Erythroblast (primary cell): ENCODE results near the gene KLHDC8A.
"Not testable (repeated sequence)": the region's sequence is repeated elsewhere in the genome, so short reads cannot be mapped to it uniquely, and the experiment has no call there.

Experiments
- DNase-seq, 2 experiments: peaks; one replicate each; lab custom pipeline; 2025; lab: John Stamatoyannopoulos, UW
- GATA1 ChIP-seq: IDR thresholded peaks from 2 replicates; pipeline ENCODE4 v1.6.1; 2011; ENCODE audit warnings: low read depth, mild to moderate bottlenecking, control low read depth, low read length, moderate library complexity
- POLR2A ChIP-seq: IDR thresholded peaks from 2 replicates; pipeline ENCODE4 v1.6.1; 2011; ENCODE audit warnings: mild to moderate bottlenecking, low read length

The KLHDC8A gene

DNA sequence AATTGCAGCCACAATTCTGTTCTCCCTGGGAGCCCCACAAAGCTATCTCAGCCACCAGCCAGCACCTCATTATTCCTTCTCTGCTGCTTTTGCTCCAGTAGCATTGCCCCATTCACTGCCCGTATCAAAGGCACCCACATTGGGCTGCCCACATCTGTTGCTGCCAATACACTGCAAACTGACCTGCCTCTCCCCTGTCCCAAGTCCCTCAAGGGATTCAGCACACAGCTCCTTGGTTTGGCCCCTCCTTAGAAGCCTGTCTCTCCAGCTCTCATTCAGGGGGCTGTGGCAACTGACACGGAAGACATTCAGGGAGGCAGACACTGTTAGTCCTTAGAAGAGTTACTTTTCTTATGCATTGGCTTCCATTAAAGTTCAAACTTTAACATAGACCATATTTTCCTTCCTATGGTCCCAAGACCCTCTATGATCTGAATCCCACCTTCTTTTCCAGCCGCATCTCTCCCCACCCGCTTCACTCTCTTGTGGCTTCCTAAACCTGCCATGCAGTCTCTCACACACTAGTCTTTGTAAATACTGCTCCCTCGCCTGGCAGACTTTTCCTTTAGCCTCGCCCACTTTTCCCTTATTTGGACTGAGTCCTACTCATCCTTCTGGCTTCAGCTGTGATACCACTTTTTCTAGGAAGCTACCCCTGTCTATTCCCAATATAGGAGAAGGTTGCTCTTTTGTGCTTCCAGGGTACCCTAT, 19.3 kb upstream of the KLHDC8A start:
- no peak for DNase-seq
- TF ChIP-seq GATA1: no peak
- no peak for TF ChIP-seq POLR2A

DNA sequence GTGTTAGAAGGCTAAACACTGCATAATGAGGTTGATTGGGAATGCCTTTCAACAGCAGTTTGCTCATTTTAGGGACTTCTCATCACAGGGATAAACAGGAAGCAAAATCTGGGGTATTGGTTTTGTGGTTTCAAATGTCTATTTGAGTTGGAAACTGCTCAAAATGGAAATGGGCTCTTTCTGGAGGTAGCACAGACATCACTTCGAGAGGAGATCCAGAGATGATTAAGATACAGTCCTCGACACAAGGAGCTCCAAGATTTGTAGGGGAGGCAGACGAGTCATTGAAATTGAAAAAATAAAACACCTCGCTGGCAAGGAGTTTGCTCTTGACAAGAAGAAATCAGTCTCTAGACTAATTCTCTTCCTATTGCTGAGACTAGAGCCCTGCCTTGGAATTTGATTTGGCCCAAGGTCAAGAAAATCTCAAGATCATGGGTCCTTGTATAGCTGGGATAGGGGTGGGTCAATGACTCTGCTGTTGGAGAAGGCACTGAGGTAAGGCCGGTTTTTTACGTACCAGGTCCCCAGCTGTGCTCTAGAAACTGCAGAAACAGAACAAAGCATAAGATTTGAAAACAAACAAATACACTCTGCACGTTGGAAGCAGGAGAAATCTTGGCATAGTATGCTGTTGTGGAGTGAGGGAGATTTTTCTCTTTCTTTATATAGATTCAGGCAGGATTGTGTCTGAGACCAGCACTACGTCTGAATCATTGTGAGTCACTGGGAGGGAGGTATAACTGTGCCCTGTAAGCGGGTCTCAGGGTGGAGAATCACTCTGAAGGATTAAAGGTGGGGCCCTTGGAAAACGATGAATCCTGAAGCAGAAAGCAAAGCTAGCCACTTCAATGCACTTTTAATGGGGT, 17.7 kb upstream of the KLHDC8A start:
- DNase-seq: no peak
- TF ChIP-seq GATA1: no peak
- no peak for TF ChIP-seq POLR2A

DNA sequence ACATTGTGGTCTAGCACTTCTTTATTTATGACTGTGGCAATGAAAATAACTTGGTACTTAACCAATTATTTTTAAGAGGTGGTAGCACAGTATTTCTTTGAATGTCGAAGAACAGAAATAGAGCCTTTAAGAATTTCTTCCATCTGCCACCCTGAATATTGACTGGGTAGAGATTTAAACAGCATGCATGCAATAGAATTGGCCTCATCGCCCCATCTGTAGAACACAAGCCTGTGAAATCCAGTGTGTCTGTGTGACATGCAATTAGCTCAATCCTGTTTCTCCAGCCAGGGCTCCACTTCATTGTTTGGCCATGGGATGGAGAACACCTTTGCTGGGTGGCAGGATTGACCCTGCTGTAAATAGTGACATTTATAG, 17.1 kb upstream of the KLHDC8A start:
- no peak for TF ChIP-seq GATA1
- no peak for TF ChIP-seq POLR2A
- DNase-seq: no peak

DNA sequence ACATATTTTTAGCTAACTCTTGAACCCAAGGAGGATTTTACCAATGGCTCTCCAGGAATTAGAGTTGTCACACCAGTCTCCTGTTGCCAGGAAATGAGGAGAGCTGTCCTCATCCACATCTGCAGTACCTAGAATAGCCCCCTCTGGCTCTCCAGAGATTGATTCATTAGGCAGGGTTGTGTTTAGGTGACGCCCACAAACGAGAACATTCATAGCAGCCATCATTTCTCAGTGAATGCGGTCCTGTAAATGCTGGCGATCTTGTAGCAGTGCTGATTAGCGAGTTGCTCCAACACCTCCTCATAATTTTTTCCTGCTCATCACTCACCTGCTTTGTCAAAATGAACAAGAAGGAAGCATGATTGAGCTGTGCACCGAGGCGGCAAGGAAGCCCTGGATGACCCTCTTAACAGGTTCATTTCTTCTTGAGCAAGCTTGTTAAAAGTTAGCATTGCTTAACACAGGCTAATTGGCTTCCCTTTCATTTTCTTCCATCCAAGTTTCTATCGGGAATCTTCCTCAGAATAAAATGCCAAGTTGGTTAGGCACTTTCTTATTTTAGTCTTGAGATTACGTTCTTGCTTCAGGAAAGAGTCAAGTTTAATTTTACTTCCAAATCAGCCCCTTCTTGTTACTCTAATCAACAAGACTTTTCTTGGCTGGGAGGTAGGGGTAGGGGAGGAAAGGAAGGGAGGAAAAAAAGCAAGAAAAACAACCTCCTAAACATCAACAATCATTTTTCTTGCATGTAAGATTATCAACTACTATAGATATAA, 16.5 kb upstream of the KLHDC8A start:
- TF ChIP-seq GATA1 (no peak), POLR2A (no peak)
- DNase-seq: no peak

DNA sequence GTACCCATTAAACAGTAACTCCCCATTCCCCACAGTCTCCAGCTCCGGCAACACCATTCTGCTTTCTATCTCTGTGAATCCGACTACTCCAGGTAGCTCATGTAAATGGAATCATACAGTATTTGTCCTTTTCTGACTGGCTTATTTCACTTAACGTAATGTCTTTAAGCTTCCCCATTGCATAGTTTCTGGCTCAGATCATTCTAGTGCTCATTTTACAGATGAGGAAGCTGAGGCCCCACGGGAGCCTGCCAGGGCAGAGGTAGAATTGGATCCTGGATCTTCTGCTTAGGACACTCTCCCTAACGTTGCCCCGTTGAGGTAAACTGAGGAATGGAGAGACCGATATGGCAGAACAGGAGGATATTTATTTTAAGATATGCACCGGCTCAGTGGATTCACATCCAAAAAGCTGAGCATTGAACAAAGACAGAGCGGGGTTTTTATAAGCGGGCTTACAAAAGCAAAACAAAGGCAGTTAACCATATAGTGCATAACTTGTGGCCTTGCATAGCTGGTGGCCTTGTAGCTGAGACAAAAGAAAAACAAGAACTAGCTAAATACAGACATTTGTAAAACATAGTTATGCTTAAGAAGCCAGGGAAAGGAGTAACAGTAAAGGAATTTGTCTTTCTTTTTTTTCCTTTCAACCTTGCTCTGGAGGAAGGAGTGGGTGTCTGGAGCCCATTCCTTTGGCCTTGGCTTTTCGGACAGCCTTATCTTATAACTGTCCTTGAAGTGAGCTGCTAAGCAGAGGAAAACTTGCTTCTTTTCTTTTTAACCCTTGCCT, 15.3 kb upstream of the KLHDC8A start:
- TF ChIP-seq POLR2A (no peak), GATA1 (no peak)
- DNase-seq: no peak

DNA sequence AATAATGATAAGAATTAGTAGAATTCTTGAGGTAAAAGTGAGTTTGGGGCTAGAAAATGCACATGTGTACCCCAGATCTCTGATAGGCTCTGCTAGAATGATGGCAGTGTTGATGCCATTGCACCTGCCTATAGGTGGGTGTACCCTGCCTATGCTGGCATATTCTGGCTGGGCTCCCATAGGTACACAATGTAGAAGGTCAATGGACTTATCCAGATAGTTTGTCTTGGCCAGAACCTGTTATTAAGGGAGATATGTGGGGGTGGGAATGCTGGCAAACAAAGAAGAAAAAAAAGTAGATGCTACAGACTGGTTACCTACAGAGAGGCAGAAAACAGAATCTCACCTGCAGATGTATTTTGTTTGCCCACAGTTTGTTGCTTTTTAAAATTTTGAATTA, 14.1 kb upstream of the KLHDC8A start:
- DNase-seq: no peak
- TF ChIP-seq GATA1 (no peak), POLR2A (no peak)

DNA sequence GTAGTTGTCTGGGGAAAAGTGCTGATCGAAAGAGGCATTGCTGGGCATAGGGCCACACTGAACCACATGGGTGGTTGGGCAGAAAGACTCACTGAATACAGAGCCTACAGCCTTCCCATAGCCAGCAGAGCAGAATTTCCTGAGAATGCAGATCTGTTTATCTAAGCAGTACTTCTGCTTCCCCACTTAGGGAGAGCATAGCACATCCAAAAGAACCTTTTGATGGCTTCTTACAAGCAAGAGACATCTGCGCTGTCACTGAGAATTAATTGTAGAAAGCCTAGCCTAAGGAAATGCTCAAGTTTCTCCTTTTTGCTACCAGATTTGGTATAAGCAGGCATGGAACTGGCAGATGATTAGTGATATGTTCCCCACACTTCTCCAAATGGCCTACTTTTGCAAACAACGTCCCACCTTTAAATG, 13.0 kb upstream of the KLHDC8A start:
- TF ChIP-seq GATA1 (no peak), POLR2A (no peak)
- no peak for DNase-seq

DNA sequence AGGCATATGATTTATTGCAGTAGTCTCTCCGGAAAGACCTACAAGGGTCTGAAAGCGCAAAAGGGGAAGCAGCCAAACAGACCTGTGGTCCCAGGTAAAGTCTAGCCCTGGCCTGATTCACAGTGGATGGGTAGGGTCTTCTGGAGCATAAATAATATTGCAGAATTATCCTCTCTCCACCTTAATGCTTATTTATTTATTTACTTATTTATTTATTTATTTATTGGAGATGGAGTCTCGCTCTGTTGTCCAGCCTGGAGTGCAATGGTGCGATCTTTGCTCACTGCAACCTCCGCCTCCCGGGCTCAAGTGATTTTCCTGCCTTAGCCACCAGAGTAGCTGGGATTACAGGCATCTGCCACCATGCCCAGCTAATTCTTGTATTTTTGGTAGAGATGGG, 11.8 kb upstream of the KLHDC8A start:
- DNase-seq: no peak
- TF ChIP-seq POLR2A: no peak
- TF ChIP-seq GATA1: no peak

DNA sequence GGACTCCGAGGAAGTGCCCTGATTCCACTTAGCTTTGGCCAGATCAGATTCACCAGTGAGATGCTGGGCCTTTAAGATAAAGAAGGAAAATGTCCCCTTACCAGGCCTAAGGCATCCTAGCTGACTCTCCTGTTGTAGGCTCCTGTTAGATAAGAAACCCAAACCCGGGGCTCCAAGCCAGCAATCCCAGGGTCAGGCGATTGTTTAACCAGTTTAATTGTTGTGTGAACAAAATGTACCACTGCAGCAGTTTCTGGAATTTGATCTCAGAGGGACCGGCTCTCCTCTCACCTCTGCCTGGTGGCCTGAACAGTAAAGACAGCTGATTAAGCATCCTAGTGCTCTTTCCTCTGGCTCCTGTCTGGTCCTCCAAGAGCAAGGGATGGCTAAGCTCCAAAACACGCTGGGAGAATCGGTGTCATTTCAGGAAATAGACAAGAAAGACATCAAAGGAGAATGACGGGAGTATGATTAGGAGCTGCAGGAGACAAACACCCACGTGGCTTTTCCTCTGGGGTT, 9.3 kb upstream of the KLHDC8A start:
- TF ChIP-seq POLR2A: no peak
- no peak for TF ChIP-seq GATA1
- DNase-seq: no peak

DNA sequence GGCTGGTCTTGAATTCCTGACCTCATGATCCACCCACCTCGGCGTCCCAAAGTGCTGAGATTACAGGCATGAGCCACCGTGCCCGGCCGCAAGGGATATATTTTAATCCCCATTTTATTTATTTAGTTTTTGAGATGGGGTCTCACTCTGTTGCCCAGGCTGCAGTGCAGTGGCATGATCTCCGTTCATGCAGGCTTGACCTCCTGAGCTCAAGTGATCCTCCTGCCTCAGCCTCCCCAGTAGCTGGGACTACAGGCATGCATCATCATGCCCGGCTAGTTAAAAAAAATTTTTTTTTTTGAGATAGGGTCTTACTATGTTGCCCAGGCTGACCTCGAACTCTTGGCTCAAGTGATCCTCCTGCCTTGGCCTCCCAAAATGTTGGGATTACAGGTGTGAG, 8.4 kb upstream of the KLHDC8A start:
- DNase-seq: not testable (repeated sequence)

DNA sequence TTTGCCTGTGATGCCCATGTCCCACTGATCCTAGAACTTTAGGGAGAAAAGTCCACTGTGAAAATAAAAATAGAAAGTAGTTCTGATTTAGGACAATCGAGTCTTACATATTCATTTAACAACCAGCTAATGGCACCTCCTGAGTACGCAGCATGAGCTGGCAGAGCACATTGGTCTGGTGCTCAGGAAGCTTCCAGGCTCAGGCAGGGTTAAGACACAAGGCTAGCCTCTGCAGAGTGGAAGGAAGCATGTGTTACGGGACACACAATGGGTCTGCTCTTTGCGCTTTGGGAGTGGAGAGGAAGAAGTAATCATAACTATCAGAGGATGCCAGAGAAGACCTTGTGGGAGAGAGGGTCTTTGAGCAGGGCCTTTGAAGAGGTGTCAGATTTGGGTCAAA, 4.2 kb upstream of the KLHDC8A start:
- no peak for DNase-seq
- no peak for TF ChIP-seq GATA1
- TF ChIP-seq POLR2A: no peak

DNA sequence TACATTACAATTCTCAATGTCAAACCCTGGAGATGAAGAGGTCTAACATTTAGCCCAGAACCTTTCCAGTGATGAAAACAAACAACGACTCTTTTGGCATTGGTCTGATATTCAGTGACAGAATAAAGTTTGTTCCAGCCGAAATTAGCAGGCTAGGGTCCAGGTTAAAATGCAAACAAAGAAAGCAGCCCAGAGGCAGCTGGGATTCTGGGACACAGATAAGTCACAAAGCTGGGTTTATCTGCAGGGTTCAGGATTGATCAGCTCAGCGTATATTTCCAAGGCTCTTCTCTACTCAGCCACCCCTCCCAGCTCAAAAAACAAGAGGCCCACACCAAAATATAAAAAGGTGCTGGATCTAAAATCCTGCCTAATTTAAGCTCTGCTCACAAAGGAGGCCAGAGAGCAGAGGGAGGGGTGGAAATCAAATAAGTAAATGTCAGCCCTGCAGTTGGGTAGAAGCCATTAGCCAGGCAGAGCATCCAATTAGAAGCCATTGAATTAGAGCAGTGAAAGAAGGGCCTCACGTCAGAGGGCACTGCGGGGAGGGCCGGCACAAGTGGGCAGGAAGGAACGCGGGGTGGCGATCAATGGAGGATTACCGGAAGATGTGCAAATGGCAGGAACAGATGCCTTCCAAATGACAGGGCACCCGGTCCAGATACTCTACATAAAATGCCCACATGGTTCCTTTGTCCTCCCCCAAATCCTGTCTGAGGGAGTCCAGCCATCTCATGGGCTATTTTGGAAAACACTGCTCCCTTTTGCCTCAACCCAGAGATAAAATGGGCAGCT, 3.2 kb upstream of the KLHDC8A start:
- no peak for TF ChIP-seq GATA1
- no peak for TF ChIP-seq POLR2A
- DNase-seq: no peak
